Thyroid gland (tissue), 4 donors: Measurements from ENCODE around the gene SAMHD1. TPM values are rescaled to one million over a fixed set of nuclear protein-coding genes. Genes with fewer than 3 reads are reported as not detected.

Experiments used
- DNase-seq, 2 donors: peaks; one replicate each; pipeline ENCODE4 v3.0.0-alpha.2; 2019
- H3K27ac ChIP-seq, 3 donors: fragments of 200-600 bp; sonication (generic); 1 replicate in 2 of 3; 2 replicates in 1 of 3; pipeline ENCODE4 v1.5.1; 2016 to 2019; ENCODE audit warnings: mild to moderate bottlenecking in 1 of 3, moderate library complexity in 1 of 3
- H3K27me3 ChIP-seq: fragments of 200-600 bp; sonication (generic); one replicate; pipeline ENCODE4 v1.5.1; 2019
- H3K36me3 ChIP-seq, 2 donors: fragments of 200-600 bp; sonication (generic); one replicate each; pipeline ENCODE4 v1.5.1; 2016 to 2019
- H3K4me1 ChIP-seq, 2 donors: fragments of 200-600 bp; sonication (generic); one replicate each; pipeline ENCODE4 v1.5.1; 2017 to 2019
- H3K4me3 ChIP-seq, 3 donors: fragments of 200-600 bp; sonication (generic); replicated peaks in 1 of 3; 1 replicate in 2 of 3; 2 replicates in 1 of 3; pipeline ENCODE4 v1.5.1; 2016; ENCODE audit warnings: mild to moderate bottlenecking in 1 of 3
- H3K9me3 ChIP-seq: fragments of 200-600 bp; sonication (generic); one replicate; pipeline ENCODE4 v1.5.1; 2017
- CTCF ChIP-seq, 6 experiments: fragments of 200-600 bp in 3 of 6; fragments of 450-650 bp in 3 of 6; sonication (generic) in 3 of 6; IDR thresholded peaks; one replicate each; pipeline ENCODE4 v1.5.1; 2016 to 2019; ENCODE audit warnings: antibody characterized with exemption in 6 of 6, mild to moderate bottlenecking in 2 of 6, inconsistent platforms in 1 of 6, moderate library complexity in 1 of 6
- POLR2A ChIP-seq, 2 donors: fragments of 450-650 bp; IDR thresholded peaks; one replicate each; pipeline ENCODE4 v1.6.1; 2017; ENCODE audit warnings: antibody characterized with exemption in 2 of 2, mild to moderate bottlenecking in 2 of 2, moderate library complexity in 1 of 2
- WGBS, 2 donors: methylation state at CpG; one replicate each; pipeline ENCODE4 v1.1.5; 2017; 5-methylcytosine and 5-hydroxymethylcytosine counted together
- intact Hi-C: fragments of 100-400 bp; cut with DNase I; formaldehyde crosslinking; loops from one replicate; pipeline ENCODE4 v1.15.1; 2023
- total RNA-seq, 4 donors: library from RNA; depleted of rRNA; stranded (reverse); fragments of >200 nt; gene quantifications; one replicate each; pipeline ENCODE4 v1.2.3, GENCODE V29; 2016

The SAMHD1 gene
- total RNA-seq, 4 donors from 2014 or later = 60.6 to 227 (median 112) TPM

GRCh38 chr20:36871640-36872570 lies 79.6 kb downstream of the SAMHD1 start:
- Histone ChIP-seq H3K36me3 (no peaks in the 10 kb centered on the region), H3K4me1 (peaks cover 11 to 31% of the 10 kb centered on the region in 2 donors), H3K4me3 (no peak overlapping the region), H3K27me3 (no peaks in the 10 kb centered on the region), H3K27ac (no peak overlapping the region), H3K9me3 (no peaks in the 10 kb centered on the region)
- DNase-seq = no peak
- TF ChIP-seq POLR2A (IDR thresholded peaks at IDR 0.05) (no peak), CTCF (IDR thresholded peaks at IDR 0.05) (no peak)
- WGBS, 2 donors = 66 to 76% methylated on average over 16 of the region's 16 CpGs
- intact Hi-C loops = no loop called here

DNA sequence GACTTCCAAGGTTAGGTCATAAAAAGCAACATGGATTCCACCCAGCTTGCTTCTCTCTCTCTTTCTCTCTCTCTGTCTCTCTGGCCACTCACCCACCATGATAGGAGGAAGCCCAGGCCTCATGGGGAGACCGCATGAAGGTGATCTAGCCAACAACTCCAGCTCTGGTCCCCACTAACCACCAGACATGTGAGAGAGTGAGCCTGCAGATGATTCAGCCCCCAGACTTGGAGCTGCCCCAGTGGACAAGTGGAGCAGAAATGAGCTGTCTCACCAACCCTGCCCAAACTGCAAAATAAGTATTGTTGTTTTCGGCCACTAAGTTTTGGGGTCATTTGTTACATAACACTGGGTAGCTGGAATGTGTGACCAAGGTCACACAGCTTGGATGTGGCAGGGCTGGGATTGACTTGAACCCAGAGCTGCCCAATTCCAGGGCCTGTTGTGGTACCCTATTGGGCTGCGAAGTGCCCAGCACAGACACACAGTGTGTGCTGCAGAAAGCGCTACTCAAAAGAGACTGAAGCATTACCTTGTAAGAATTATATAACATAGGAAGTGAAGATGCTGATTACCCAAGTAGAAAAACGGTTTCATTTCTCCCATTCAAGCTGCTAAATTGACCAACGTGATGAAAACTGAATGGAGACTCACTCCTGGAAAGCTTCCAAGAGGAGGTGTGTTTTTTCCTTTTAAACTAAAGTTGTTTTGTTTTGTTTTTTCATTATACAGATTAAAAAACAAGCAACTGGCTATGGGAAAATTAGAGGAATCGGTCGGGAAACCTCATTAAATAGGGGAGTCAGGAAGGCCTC lies 84.6 kb downstream of the SAMHD1 start:
- intact Hi-C loops = loop anchor here (10.0 kb wide), 1 partner anchor 312 kb away; no protein-coding TSS in a partner anchor
- no peak for TF ChIP-seq CTCF (IDR thresholded peaks at IDR 0.05)
- TF ChIP-seq POLR2A (IDR thresholded peaks at IDR 0.05) = no peak
- 58 to 67% methylated on average over 8 of the region's 8 CpGs for WGBS, 2 donors

DNA sequence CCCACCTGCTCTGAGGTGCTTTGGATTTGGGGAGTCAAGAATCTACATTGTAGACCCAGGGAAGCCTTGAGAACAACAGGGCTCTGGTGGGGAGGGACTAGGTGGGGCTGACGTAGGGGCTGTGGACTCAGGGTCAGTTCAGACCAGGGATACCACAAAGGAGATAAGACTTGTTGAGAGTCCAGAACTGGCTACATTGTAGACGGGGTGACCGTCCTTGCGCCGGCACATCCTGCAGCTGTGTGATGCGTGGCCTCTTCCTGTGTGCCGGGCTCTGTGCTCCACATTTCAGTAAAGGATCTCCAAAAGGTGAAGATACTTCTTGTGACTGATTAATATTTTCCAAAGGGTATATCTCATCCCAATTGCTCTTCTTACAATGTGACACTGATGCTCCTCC lies 85.3 kb downstream of the SAMHD1 start:
- Histone ChIP-seq H3K27me3 (no peaks in the 10 kb centered on the region), H3K9me3 (no peaks in the 10 kb centered on the region), H3K27ac (peak overlapping the region; percentile 13 to 84 (median 54)), H3K36me3 (no peaks in the 10 kb centered on the region), H3K4me3 (no peak overlapping the region), H3K4me1 (peaks cover 21 to 38% of the 10 kb centered on the region in 2 donors)
- 87 to 97% methylated on average over 7 of the region's 7 CpGs for WGBS, 2 donors
- no peak for DNase-seq
- no peak for TF ChIP-seq POLR2A (IDR thresholded peaks at IDR 0.05)
- no peak for TF ChIP-seq CTCF (IDR thresholded peaks at IDR 0.05)
- intact Hi-C loops = loop anchor here (10.0 kb wide), 1 partner anchor 311 kb away; no protein-coding TSS in a partner anchor

More for the DNA sequence above, 84.6 kb downstream of the SAMHD1 start:
- H3K4me1 ChIP-seq = peaks cover 14 to 32% of the 10 kb centered on the region in 2 donors
- no peaks in the 10 kb centered on the region for H3K27me3 ChIP-seq
- H3K36me3 ChIP-seq = no peaks in the 10 kb centered on the region
- peak in 1 of 2 donors; percentile 60 for DNase-seq
- no peaks in the 10 kb centered on the region for H3K9me3 ChIP-seq
- H3K27ac ChIP-seq = peak overlapping the region; percentile 13 to 84 (median 54)
- no peak overlapping the region for H3K4me3 ChIP-seq

DNA sequence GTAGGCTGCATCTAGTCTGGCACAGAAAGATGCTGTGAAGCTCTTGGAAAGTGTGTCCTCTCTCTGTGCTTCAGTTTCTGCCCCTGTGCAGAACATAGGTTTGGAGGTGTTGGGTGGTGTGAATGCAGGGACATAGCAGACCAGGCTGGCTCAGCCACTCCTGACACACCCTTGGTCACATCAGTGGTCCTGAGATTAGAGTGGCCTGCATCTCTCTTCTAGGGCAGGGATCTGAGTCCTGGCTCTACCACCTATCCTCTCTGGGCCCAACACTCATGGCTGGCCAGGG lies 85.7 kb downstream of the SAMHD1 start:
- intact Hi-C loops = loop anchor here (10.0 kb wide), 1 partner anchor 311 kb away; no protein-coding TSS in a partner anchor

More for the DNA sequence above, 85.7 kb downstream of the SAMHD1 start:
- H3K27me3 ChIP-seq = no peaks in the 10 kb centered on the region
- DNase-seq = no peak
- H3K4me1 ChIP-seq = peaks cover 25 to 42% of the 10 kb centered on the region in 2 donors
- H3K9me3 ChIP-seq = no peaks in the 10 kb centered on the region
- no peak overlapping the region for H3K4me3 ChIP-seq
- H3K27ac ChIP-seq = peak overlapping the region; percentile 13 to 84 (median 54)
- no peak for TF ChIP-seq CTCF (IDR thresholded peaks at IDR 0.05)
- TF ChIP-seq POLR2A (IDR thresholded peaks at IDR 0.05) = no peak
- no peaks in the 10 kb centered on the region for H3K36me3 ChIP-seq
